HL-60 (cell line): ENCODE results near the gene EVX1.

Experiments used
- DNase-seq, 2 experiments: peaks; one replicate each; pipeline ENCODE4 v3.0.0-alpha.2; 2010 to 2020; ENCODE audit warnings: low read depth in 1 of 2, low spot score in 1 of 2
- H3K27ac ChIP-seq: fragments of 250-450 bp; sonication (Bioruptor Pico); replicated peaks from 2 replicates; pipeline ENCODE4 v1.5.1; 2020; ENCODE audit warnings: mild to moderate bottlenecking, moderate library complexity
- H3K27me3 ChIP-seq: fragments of 250-450 bp; sonication (Bioruptor Pico); 2 replicates; pipeline ENCODE4 v1.5.1; 2021; ENCODE audit warnings: mild to moderate bottlenecking, moderate library complexity; ENCODE audit not compliant: insufficient read depth, poor library complexity, severe bottlenecking
- H3K4me3 ChIP-seq: replicated peaks from 2 replicates; pipeline ENCODE4 v1.5.1; 2011; ENCODE audit warnings: mild to moderate bottlenecking, control low read depth, low read length; ENCODE audit not compliant: insufficient read depth
- CTCF ChIP-seq: IDR thresholded peaks from one replicate; pipeline ENCODE4 v1.5.1; 2011; ENCODE audit warnings: low read length, control low read depth, inconsistent platforms; ENCODE audit not compliant: insufficient read depth
- GABPA ChIP-seq: IDR thresholded peaks from 2 replicates; pipeline ENCODE4 v1.6.1; 2012; ENCODE audit warnings: low read depth
- POLR2AphosphoS5 ChIP-seq: IDR thresholded peaks from 2 replicates; pipeline ENCODE4 v1.6.1; 2012; ENCODE audit warnings: low read depth
- REST ChIP-seq: IDR thresholded peaks from 2 replicates; pipeline ENCODE4 v1.6.1; 2012; ENCODE audit warnings: low read depth; ENCODE audit not compliant: insufficient replicate concordance
- SPI1 ChIP-seq: IDR thresholded peaks from 2 replicates; pipeline ENCODE4 v1.6.1; 2012; ENCODE audit warnings: low read depth, mild to moderate bottlenecking, borderline replicate concordance

The EVX1 gene

GRCh38 chr7:27239387-27240014 lies 3.1 kb upstream of the EVX1 start:
- TF ChIP-seq CTCF, result no peak
- TF ChIP-seq SPI1, result no peak
- no peak for TF ChIP-seq POLR2AphosphoS5
- peaks cover 85% of the 10 kb centered on the region for H3K27me3 ChIP-seq
- no peak for DNase-seq

GRCh38 chr7:27240015-27240731 lies 2.4 kb upstream of the EVX1 start:
- DNase-seq, result no peak
- no peak for TF ChIP-seq REST
- TF ChIP-seq POLR2AphosphoS5, result no peak
- TF ChIP-seq SPI1, result no peak
- TF ChIP-seq GABPA, result no peak
- TF ChIP-seq CTCF, result no peak
- Histone ChIP-seq H3K4me3 (no peak overlapping the region), H3K27ac (no peak overlapping the region), H3K27me3 (peaks cover 88% of the 10 kb centered on the region)

More at GRCh38 chr7:27239387-27240014, 3.1 kb upstream of the EVX1 start:
- Histone ChIP-seq H3K27ac (no peak overlapping the region), H3K4me3 (peak overlapping the region; percentile 13)

GRCh38 chr7:27241189-27242056 lies 1.2 kb upstream of the EVX1 start:
- Histone ChIP-seq H3K4me3 (no peak overlapping the region), H3K27me3 (peaks cover 89% of the 10 kb centered on the region), H3K27ac (no peak overlapping the region)
- DNase-seq, result no peak
- no peak for TF ChIP-seq GABPA
- no peak for TF ChIP-seq POLR2AphosphoS5
- TF ChIP-seq CTCF, result no peak
- TF ChIP-seq REST, result no peak
- no peak for TF ChIP-seq SPI1
